B cell (primary cell): ENCODE measurements around the gene SOAT2. TPM values are rescaled to one million over a fixed set of nuclear protein-coding genes. Genes with fewer than 3 reads are reported as not detected.

Source experiments
- ATAC-seq: fragments of 200-7000 bp; cut with Tn5 transposase; one replicate; pipeline ENCODE4 v1.10.0; 2021; ENCODE audit warnings: low read depth, mild to moderate bottlenecking, moderate number of reproducible peaks, moderate library complexity
- CTCF ChIA-PET: fragments of 350-600 bp; sonication (Branson Sonifier 250); formaldehyde crosslinking; loops from one replicate; lab custom pipeline; 2021; ENCODE audit warnings: antibody characterized with exemption, inconsistent platforms; lab: Charles Lee
- POLR2A ChIA-PET: fragments of 350-600 bp; sonication (Branson Sonifier 250); formaldehyde crosslinking; loops from one replicate; lab custom pipeline; 2021; ENCODE audit warnings: antibody characterized with exemption; lab: Charles Lee
- DNase-seq: peaks from one replicate; pipeline ENCODE4 v3.0.0; 2013
- H2AFZ ChIP-seq: 2 replicates; pipeline ENCODE4 v1.6.1; 2012; ENCODE audit warnings: mild to moderate bottlenecking, low read depth, low read length; ENCODE audit not compliant: insufficient read depth, poor library complexity, severe bottlenecking
- H3K27ac ChIP-seq, 2 donors: 1 replicate in 1 of 2; 2 replicates in 1 of 2; pipeline ENCODE4 v1.5.1; 2012 to 2013; ENCODE audit warnings: low read length in 2 of 2, mild to moderate bottlenecking in 2 of 2, moderate library complexity in 1 of 2
- H3K27me3 ChIP-seq, 4 experiments: fragments of 200-600 bp in 1 of 4; sonication (generic) in 1 of 4; replicated peaks in 1 of 4; 1 replicate in 2 of 4; 2 replicates in 2 of 4; pipeline versions ENCODE4 v1.6.1 to v1.7.0; 2013 to 2016; ENCODE audit warnings: low read length in 3 of 4, mild to moderate bottlenecking in 2 of 4, mixed read lengths in 1 of 4, moderate library complexity in 1 of 4; ENCODE audit not compliant: insufficient read depth in 4 of 4, control insufficient read depth in 3 of 4; ENCODE audit errors: control extremely low read depth in 1 of 4
- H3K36me3 ChIP-seq, 2 experiments: replicated peaks in 1 of 2; 1 replicate in 1 of 2; 2 replicates in 1 of 2; pipeline versions ENCODE4 v1.6.1 to v1.7.1; 2013; ENCODE audit warnings: low read length in 1 of 2; ENCODE audit not compliant: insufficient read depth in 2 of 2, control insufficient read depth in 1 of 2; ENCODE audit errors: control extremely low read depth in 1 of 2, extremely low read depth in 1 of 2
- H3K4me1 ChIP-seq, 2 donors: fragments of 200-600 bp in 1 of 2; sonication (generic) in 1 of 2; 1 replicate in 1 of 2; 2 replicates in 1 of 2; pipeline versions ENCODE4 v1.5.1 to v1.6.1; 2013 to 2017; ENCODE audit warnings: low read length in 2 of 2; ENCODE audit not compliant: control insufficient read depth in 2 of 2, insufficient read depth in 2 of 2
- H3K4me2 ChIP-seq: replicated peaks from 2 replicates; pipeline ENCODE3; 2012; ENCODE audit warnings: mild to moderate bottlenecking, low read depth, low read length; ENCODE audit not compliant: poor library complexity, severe bottlenecking
- H3K4me3 ChIP-seq, 5 experiments: fragments of 200-600 bp in 1 of 5; sonication (generic) in 1 of 5; 1 replicate in 3 of 5; 2 replicates in 2 of 5; pipeline versions ENCODE4 v1.5.1 to v1.7.0; 2011 to 2016; ENCODE audit warnings: low read length in 4 of 5, mild to moderate bottlenecking in 4 of 5, low read depth in 2 of 5, control low read depth in 1 of 5, moderate library complexity in 1 of 5; ENCODE audit not compliant: insufficient read depth in 1 of 5; ENCODE audit errors: control extremely low read depth in 1 of 5, extremely low read depth in 1 of 5
- H3K79me2 ChIP-seq: fragments of 200-600 bp; sonication (generic); one replicate; pipeline ENCODE4 v1.6.0; 2016; ENCODE audit warnings: low read length; ENCODE audit not compliant: control insufficient read depth, insufficient read depth
- H3K9ac ChIP-seq: fragments of 200-600 bp; sonication (generic); 2 replicates; pipeline ENCODE4 v1.6.1; 2017; ENCODE audit warnings: mild to moderate bottlenecking, low read length, moderate library complexity
- H3K9me3 ChIP-seq, 3 donors: one replicate each; pipeline versions ENCODE4 v1.6.1 to v1.7.1; 2013; ENCODE audit warnings: low read length in 2 of 3; ENCODE audit not compliant: control insufficient read depth in 2 of 3, insufficient read depth in 1 of 3; ENCODE audit errors: control extremely low read depth in 1 of 3
- H4K20me1 ChIP-seq: 2 replicates; pipeline ENCODE4 v1.6.0; 2012; ENCODE audit warnings: mild to moderate bottlenecking, low read length; ENCODE audit not compliant: insufficient read depth, control insufficient read depth, poor library complexity, severe bottlenecking
- H3K27ac Mint-ChIP-seq: one replicate; pipeline ENCODE4 v1.8.0; 2021; ENCODE audit warnings: mixed read lengths
- H3K27me3 Mint-ChIP-seq: one replicate; pipeline ENCODE4 v1.8.0; 2021; ENCODE audit warnings: mixed read lengths
- H3K4me1 Mint-ChIP-seq: one replicate; pipeline ENCODE4 v1.8.0; 2021; ENCODE audit warnings: mixed read lengths
- H3K4me3 Mint-ChIP-seq: one replicate; pipeline ENCODE4 v1.8.0; 2021; ENCODE audit warnings: mixed read lengths
- H3K9me3 Mint-ChIP-seq: one replicate; pipeline ENCODE4 v1.8.0; 2022; ENCODE audit warnings: mixed read lengths; ENCODE audit not compliant: insufficient read depth
- EZH2 ChIP-seq: IDR thresholded peaks from 2 replicates; pipeline ENCODE4 v1.6.1; 2012; ENCODE audit warnings: borderline replicate concordance, low read depth, mild to moderate bottlenecking, moderate library complexity, low read length; ENCODE audit not compliant: insufficient read depth, poor library complexity, severe bottlenecking
- WGBS: methylation state at CpG from one replicate; pipeline ENCODE4 v1.1.5; 2013; ENCODE audit warnings: missing lambda C conversion rate; ENCODE audit not compliant: insufficient coverage; 5-methylcytosine and 5-hydroxymethylcytosine counted together
- intact Hi-C: fragments of 100-400 bp; cut with micrococcal nuclease; formaldehyde crosslinking; loops from one replicate; pipeline ENCODE4 v1.10.0; 2022
- polyA plus RNA-seq: library from polyadenylated mRNA; depleted of rRNA; stranded (reverse); fragments of >200 nt; gene quantifications from 2 replicates; pipeline ENCODE4 v1.2.3, GENCODE V29; 2012
- total RNA-seq, 2 donors: library from RNA; stranded (reverse); fragments of 120-200 nt in 1 of 2; gene quantifications; 1 replicate in 1 of 2; 2 replicates in 1 of 2; pipeline versions ENCODE4 v1.2.3 to v1.2.4, GENCODE V29; 2013 to 2022
- TF ChIP-seq, protein P1 (sequence below): fragments of 200-600 bp; IDR thresholded peaks from one replicate; pipeline ENCODE4 v1.8.0; 2022; ENCODE audit warnings: antibody characterized with exemption, mild to moderate bottlenecking

SOAT2 gene
- total and polyA plus RNA-seq, 2 donors (not counting 1 experiment from before 2014, with no cell fraction given) = 0.31 TPM; not detected in 1

DNA sequence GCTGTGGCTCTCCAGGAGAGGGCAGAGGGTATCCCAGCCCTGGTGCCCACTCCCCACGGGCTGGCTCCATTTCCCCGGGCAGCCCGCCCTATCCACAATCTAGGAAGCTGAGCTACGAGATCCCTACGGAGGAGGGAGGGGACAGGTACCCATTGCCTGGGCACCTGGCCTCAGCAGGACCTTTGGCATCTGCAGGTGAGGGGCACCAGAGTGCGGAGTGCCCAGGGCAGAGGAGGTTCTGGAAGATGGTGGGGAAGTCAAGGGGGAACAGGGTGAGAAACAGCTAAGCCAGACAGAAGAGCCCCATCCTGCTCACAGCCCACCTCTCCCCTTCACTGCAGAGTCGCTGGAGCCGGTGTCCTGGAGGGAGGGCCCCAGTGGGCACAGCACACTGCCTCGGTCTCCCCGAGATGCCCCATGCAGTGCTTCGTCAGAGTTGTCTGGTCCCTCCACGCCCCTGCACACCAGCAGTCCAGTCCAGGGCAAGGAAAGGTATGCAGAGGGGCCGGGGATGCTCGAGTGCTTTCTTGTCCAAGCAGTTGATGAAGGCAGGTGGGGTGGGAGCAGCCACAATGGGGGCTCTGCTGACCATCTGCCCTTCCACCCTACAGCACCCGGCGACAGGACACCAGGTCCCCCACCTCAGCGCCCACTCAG lies 43.1 kb upstream of the SOAT2 start:
- CTCF ChIA-PET = interaction anchor here (0.8 to 14.1 kb wide), 2 partner anchors 12 to 38 kb away, joined by 4 to 344 read pairs; partner anchors contain the start of genes IGFBP6 and SOAT2

More for the DNA sequence above, 43.1 kb upstream of the SOAT2 start:
- no peaks in the 10 kb centered on the region for H3K27me3 Mint-ChIP-seq
- TF ChIP-seq, protein P1, sequence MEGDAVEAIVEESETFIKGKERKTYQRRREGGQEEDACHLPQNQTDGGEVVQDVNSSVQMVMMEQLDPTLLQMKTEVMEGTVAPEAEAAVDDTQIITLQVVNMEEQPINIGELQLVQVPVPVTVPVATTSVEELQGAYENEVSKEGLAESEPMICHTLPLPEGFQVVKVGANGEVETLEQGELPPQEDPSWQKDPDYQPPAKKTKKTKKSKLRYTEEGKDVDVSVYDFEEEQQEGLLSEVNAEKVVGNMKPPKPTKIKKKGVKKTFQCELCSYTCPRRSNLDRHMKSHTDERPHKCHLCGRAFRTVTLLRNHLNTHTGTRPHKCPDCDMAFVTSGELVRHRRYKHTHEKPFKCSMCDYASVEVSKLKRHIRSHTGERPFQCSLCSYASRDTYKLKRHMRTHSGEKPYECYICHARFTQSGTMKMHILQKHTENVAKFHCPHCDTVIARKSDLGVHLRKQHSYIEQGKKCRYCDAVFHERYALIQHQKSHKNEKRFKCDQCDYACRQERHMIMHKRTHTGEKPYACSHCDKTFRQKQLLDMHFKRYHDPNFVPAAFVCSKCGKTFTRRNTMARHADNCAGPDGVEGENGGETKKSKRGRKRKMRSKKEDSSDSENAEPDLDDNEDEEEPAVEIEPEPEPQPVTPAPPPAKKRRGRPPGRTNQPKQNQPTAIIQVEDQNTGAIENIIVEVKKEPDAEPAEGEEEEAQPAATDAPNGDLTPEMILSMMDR = no peak
- TF ChIP-seq EZH2 = no peak
- H3K4me1 Mint-ChIP-seq = peaks cover under 1% of the 10 kb centered on the region
- Histone ChIP-seq H3K9ac (no peak overlapping the region), H3K9me3 (peaks cover 0 to 3% (median 0%) of the 10 kb centered on the region in 3 donors), H3K27me3 (peaks cover 0 to 10% (median 0%) of the 10 kb centered on the region in 4 experiments), H3K4me3 (no peak overlapping the region), H3K27ac (no peak overlapping the region), H4K20me1 (peaks cover 10% of the 10 kb centered on the region), H3K36me3 (peaks cover 0 to 15% of the 10 kb centered on the region in 2 experiments), H3K4me1 (no peaks in the 10 kb centered on the region), H2AFZ (no peak overlapping the region), H3K4me2 (no peak overlapping the region), H3K79me2 (no peaks in the 10 kb centered on the region)
- intact Hi-C loops = no loop called here
- H3K27ac Mint-ChIP-seq = no peak overlapping the region
- ATAC-seq (no peak), DNase-seq (no peak)
- POLR2A ChIA-PET = interaction anchor here (0.5 to 0.6 kb wide), 3 partner anchors 120 to 697 kb away, joined by 3 to 11 read pairs (median 3); partner anchors contain the start of genes CSAD, ITGB7 and ZNF740
- H3K9me3 Mint-ChIP-seq = no peaks in the 10 kb centered on the region
- H3K4me3 Mint-ChIP-seq = no peak overlapping the region
- WGBS = 87% methylated on average over 14 of the region's 17 CpGs
